ENCODE data around the gene ADIPOR1. TPM values are rescaled to one million over a fixed set of nuclear protein-coding genes. Genes with fewer than 3 reads are reported as not detected.
"Not testable (repeated sequence)": the region's sequence is repeated elsewhere in the genome, so short reads cannot be mapped to it uniquely, and the experiment has no call there.

ADIPOR1 gene
- total and polyA plus RNA-seq, 5 donors, result 75.1 to 100.0 (median 91.9) TPM

DNA sequence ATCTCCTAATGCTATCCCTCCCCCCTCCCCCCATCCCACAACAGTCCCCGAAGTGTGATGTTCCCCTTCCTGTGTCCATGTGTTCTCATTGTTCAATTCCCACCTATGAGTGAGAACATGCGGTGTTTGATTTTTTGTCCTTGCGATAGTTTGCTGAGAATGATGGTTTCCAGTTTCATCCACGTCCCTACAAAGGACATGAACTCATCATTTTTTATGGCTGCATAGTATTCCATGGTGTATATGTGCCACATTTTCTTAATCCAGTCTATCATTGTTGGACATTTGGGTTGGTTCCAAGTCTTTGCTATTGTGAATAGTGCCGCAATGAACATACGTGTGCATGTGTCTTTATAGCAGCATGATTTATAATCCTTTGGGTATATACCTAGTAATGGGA is 21.7 kb downstream of the ADIPOR1 start:
- WGBS, result 87% methylated on average over 1 of the region's 6 CpGs
- H3K27me3 ChIP-seq (ENCODE audit: control insufficient read depth, insufficient read depth); H3K27ac ChIP-seq (ENCODE audit: low read length); H3K4me1 ChIP-seq (ENCODE audit: control insufficient read depth, insufficient read depth, low read length); DNase-seq; H3K4me3 ChIP-seq (ENCODE audit: low read length); H3K9me3 ChIP-seq (ENCODE audit: control insufficient read depth, low read length); ATAC-seq; intact Hi-C loops (cut with DNase I): not testable (repeated sequence)

GRCh38 chr1:202935844-202936243 is 22.3 kb downstream of the ADIPOR1 start:
- WGBS, result 86% methylated on average over 3 of the region's 3 CpGs
- no peak for DNase-seq
- no peak overlapping the region for H3K27ac ChIP-seq (ENCODE audit: low read length)

GRCh38 chr1:202934755-202935154 is 23.4 kb downstream of the ADIPOR1 start:
- ATAC-seq (no peak), DNase-seq (no peak)
- Histone ChIP-seq H3K9me3 (ENCODE audit: control insufficient read depth, low read length) (no peaks in the 10 kb centered on the region), H3K27me3 (ENCODE audit: control insufficient read depth, insufficient read depth) (no peaks in the 10 kb centered on the region), H3K4me1 (ENCODE audit: control insufficient read depth, insufficient read depth, low read length) (no peaks in the 10 kb centered on the region), H3K27ac (ENCODE audit: low read length) (no peak overlapping the region), H3K4me3 (ENCODE audit: low read length) (no peak overlapping the region)
- intact Hi-C loops (cut with DNase I), result no loop called here
- 85% methylated on average over 3 of the region's 3 CpGs for WGBS

More at GRCh38 chr1:202935844-202936243, 22.3 kb downstream of the ADIPOR1 start:
- H3K4me1 ChIP-seq (ENCODE audit: control insufficient read depth, insufficient read depth, low read length), result no peaks in the 10 kb centered on the region
- H3K9me3 ChIP-seq (ENCODE audit: control insufficient read depth, low read length), result no peaks in the 10 kb centered on the region
- H3K27me3 ChIP-seq (ENCODE audit: control insufficient read depth, insufficient read depth), result no peaks in the 10 kb centered on the region
- intact Hi-C loops (cut with DNase I), result no loop called here
- no peak overlapping the region for H3K4me3 ChIP-seq (ENCODE audit: low read length)
- ATAC-seq, result no peak

GRCh38 chr1:202932476-202932875 is 25.6 kb downstream of the ADIPOR1 start:
- WGBS, result 91% methylated on average over 2 of the region's 2 CpGs
- intact Hi-C loops (cut with DNase I), result no loop called here
- ATAC-seq, result no peak
- no peaks in the 10 kb centered on the region for H3K4me1 ChIP-seq (ENCODE audit: control insufficient read depth, insufficient read depth, low read length)
- no peaks in the 10 kb centered on the region for H3K27me3 ChIP-seq (ENCODE audit: control insufficient read depth, insufficient read depth)
- no peak overlapping the region for H3K4me3 ChIP-seq (ENCODE audit: low read length)
- DNase-seq, result no peak
- no peak overlapping the region for H3K27ac ChIP-seq (ENCODE audit: low read length)
- no peaks in the 10 kb centered on the region for H3K9me3 ChIP-seq (ENCODE audit: control insufficient read depth, low read length)

- no peaks in the 10 kb centered on the region for H3K4me1 ChIP-seq (ENCODE audit: control insufficient read depth, insufficient read depth, low read length)
- peak; percentile 97 to 99 (median 99) for DNase-seq
- intact Hi-C loops (cut with DNase I), result loop anchor here in 2 of 4 donors (5.0 kb wide), 2 partner anchors 70 to 75 kb away; no protein-coding TSS in a partner anchor
- WGBS, result under 1% methylated on average over 57 of the region's 57 CpGs
- H3K27me3 ChIP-seq (ENCODE audit: control insufficient read depth, insufficient read depth), result no peaks in the 10 kb centered on the region
- peak within 1 kb of the TSS; percentile 96 for H3K27ac ChIP-seq (ENCODE audit: low read length)
- no peaks in the 10 kb centered on the region for H3K9me3 ChIP-seq (ENCODE audit: control insufficient read depth, low read length)
- ATAC-seq, result peak; percentile 99
- H3K4me3 ChIP-seq (ENCODE audit: low read length), result peak within 1 kb of the TSS; percentile 88
Observed at GRCh38 chr1:202926581-202927491, 31.3 kb downstream of the ADIPOR1 start, which contains the start of gene KLHL12. Gene KLHL12 (minus strand): TSS chr1:202927234. CDS start chr1:202925162, 2,072 bp downstream.

DNA sequence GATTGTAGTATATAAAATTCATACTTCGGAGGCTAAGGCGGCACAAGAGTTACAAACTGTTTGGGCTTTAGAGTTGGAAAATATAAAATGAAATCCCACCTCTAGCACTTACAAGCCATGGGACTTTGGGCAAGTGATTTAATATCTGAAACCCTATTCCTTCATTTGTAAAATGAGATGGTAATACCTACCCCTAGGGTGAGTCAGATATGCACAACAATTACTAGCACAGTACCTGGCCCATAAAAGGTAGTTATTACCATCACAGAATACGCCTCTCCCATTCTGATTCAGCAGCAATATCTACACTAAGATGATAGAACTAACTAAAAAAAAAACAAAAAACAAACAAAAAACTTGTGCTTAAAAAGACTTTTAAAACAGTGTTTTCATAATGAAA is 34.6 kb downstream of the ADIPOR1 start:
- Histone ChIP-seq H3K9me3 (ENCODE audit: control insufficient read depth, low read length) (no peaks in the 10 kb centered on the region), H3K27me3 (ENCODE audit: control insufficient read depth, insufficient read depth) (no peaks in the 10 kb centered on the region), H3K4me3 (ENCODE audit: low read length) (no peak overlapping the region), H3K27ac (ENCODE audit: low read length) (no peak overlapping the region), H3K4me1 (ENCODE audit: control insufficient read depth, insufficient read depth, low read length) (no peaks in the 10 kb centered on the region)
- intact Hi-C loops (cut with DNase I), result no loop called here
- 92% methylated on average over 3 of the region's 3 CpGs for WGBS
- DNase-seq (no peak), ATAC-seq (no peak)

DNA sequence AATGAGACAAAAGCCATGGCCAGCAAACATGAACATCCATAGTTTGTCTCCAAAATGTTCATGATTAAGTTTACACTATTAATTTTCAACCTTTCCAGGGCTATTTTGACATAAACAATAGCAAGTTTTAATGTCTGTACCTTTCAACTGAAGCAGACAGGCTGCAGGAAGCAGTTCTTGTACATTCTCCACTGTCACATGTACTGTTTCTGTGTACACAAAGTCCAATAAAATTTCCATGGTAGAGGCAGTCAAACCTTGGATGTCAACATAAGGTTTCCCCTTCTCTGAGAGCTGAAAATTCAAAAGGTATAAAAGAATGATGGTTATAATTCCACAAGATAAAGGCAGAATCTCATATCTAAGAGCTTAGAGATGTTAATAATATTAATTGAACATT is 38.5 kb downstream of the ADIPOR1 start:
- Histone ChIP-seq H3K4me3 (ENCODE audit: low read length) (no peak overlapping the region), H3K4me1 (ENCODE audit: control insufficient read depth, insufficient read depth, low read length) (no peaks in the 10 kb centered on the region), H3K27ac (ENCODE audit: low read length) (no peak overlapping the region), H3K9me3 (ENCODE audit: control insufficient read depth, low read length) (no peaks in the 10 kb centered on the region), H3K27me3 (ENCODE audit: control insufficient read depth, insufficient read depth) (no peaks in the 10 kb centered on the region)
- DNase-seq (no peak), ATAC-seq (no peak)
- intact Hi-C loops (cut with DNase I), result no loop called here

DNA sequence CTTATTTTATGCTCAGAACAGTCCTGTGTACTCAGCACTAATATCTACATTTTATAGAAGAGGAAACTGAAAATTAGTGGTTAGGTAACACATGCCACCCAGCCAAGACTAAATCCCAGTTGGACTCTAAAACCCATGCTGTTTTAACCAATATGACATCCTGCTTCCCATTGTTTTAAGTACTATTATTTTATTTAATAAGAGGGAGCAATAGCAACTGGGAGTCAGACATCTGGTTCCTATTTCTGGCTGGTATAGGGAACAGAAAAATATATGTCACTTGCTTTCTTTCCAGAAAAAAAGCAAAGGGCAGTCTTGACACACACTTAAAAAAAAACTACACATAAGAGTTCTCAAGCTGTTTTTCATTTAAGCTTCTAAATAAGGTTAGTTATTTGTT is 43.0 kb downstream of the ADIPOR1 start:
- intact Hi-C loops (cut with DNase I), result no loop called here
- Histone ChIP-seq H3K4me3 (ENCODE audit: low read length) (no peak overlapping the region), H3K27me3 (ENCODE audit: control insufficient read depth, insufficient read depth) (no peaks in the 10 kb centered on the region), H3K9me3 (ENCODE audit: control insufficient read depth, low read length) (no peaks in the 10 kb centered on the region), H3K4me1 (ENCODE audit: control insufficient read depth, insufficient read depth, low read length) (no peaks in the 10 kb centered on the region), H3K27ac (ENCODE audit: low read length) (no peak overlapping the region)
- DNase-seq, result no peak
- no peak for ATAC-seq

GRCh38 chr1:202912476-202912875 is 45.6 kb downstream of the ADIPOR1 start:
- H3K4me1 ChIP-seq (ENCODE audit: control insufficient read depth, insufficient read depth, low read length); DNase-seq; H3K27me3 ChIP-seq (ENCODE audit: control insufficient read depth, insufficient read depth); ATAC-seq; intact Hi-C loops (cut with DNase I); H3K4me3 ChIP-seq (ENCODE audit: low read length); H3K9me3 ChIP-seq (ENCODE audit: control insufficient read depth, low read length); H3K27ac ChIP-seq (ENCODE audit: low read length): not testable (repeated sequence)
- 92% methylated on average over 4 of the region's 4 CpGs for WGBS

- no peaks in the 10 kb centered on the region for H3K9me3 ChIP-seq (ENCODE audit: control insufficient read depth, low read length)
- no peak overlapping the region for H3K27ac ChIP-seq (ENCODE audit: low read length)
- DNase-seq, result no peak
- no peak for ATAC-seq
- H3K27me3 ChIP-seq (ENCODE audit: control insufficient read depth, insufficient read depth), result no peaks in the 10 kb centered on the region
- no peak overlapping the region for H3K4me3 ChIP-seq (ENCODE audit: low read length)
- 76% methylated on average over 1 of the region's 1 CpG for WGBS
- no peaks in the 10 kb centered on the region for H3K4me1 ChIP-seq (ENCODE audit: control insufficient read depth, insufficient read depth, low read length)
- intact Hi-C loops (cut with DNase I), result no loop called here
Observed at GRCh38 chr1:202909494-202909893, 48.6 kb downstream of the ADIPOR1 start.

DNA sequence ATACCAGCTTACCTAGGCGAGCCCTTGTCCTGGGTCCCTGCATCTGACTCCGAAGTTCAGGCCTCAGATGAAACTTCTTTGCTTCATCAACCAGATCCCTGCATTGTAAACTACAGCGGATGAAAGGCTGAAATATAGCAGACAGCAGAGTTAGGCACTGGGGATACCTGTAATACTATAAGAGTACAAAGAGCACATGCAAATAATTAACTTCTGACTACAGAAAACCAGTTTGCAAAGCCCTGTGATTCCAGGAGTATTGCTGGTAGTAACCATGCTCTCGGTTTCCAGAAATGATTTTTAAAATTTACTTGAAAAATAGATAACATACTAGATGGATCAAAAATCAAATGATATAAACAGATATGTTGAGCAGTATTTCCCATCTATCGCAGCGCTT is 49.1 kb downstream of the ADIPOR1 start:
- Histone ChIP-seq H3K4me3 (ENCODE audit: low read length) (no peak overlapping the region), H3K27me3 (ENCODE audit: control insufficient read depth, insufficient read depth) (no peaks in the 10 kb centered on the region), H3K4me1 (ENCODE audit: control insufficient read depth, insufficient read depth, low read length) (no peaks in the 10 kb centered on the region), H3K9me3 (ENCODE audit: control insufficient read depth, low read length) (no peaks in the 10 kb centered on the region), H3K27ac (ENCODE audit: low read length) (no peak overlapping the region)
- no peak for DNase-seq
- WGBS, result 94% methylated on average over 6 of the region's 6 CpGs
- intact Hi-C loops (cut with DNase I), result no loop called here
- no peak for ATAC-seq

Data from right cardiac atrium (tissue), 5 donors.